Activated naive CD8-positive, alpha-beta T cell treated with anti-CD3 and anti-CD28 coated beads, Interleukin-2, amount 10 ng/mL, durations not matched to agents 7 days and 5 days (primary cell): ENCODE measurements around the gene ATL3. TPM values are rescaled to one million over a fixed set of nuclear protein-coding genes. Genes with fewer than 3 reads are reported as not detected.
"Not testable (repeated sequence)": the region's sequence is repeated elsewhere in the genome, so short reads cannot be mapped to it uniquely, and the experiment has no call there.

Experiments used
- ATAC-seq: fragments of 150-1000 bp; cut with Tn5 transposase; one replicate; pipeline ENCODE4 v1.10.0; 2021; ENCODE audit warnings: low read depth, moderate library complexity
- POLR2A ChIA-PET: fragments of 350-600 bp; sonication (Branson Sonifier 250); formaldehyde crosslinking; loops from one replicate; lab custom pipeline; 2021; ENCODE audit warnings: antibody characterized with exemption; lab: Charles Lee
- DNase-seq: peaks from one replicate; pipeline ENCODE4 v3.0.0; 2021
- H3K27ac Mint-ChIP-seq: one replicate; pipeline ENCODE4 v1.8.0; 2022; ENCODE audit warnings: mild to moderate bottlenecking, mixed read lengths
- H3K27me3 Mint-ChIP-seq: one replicate; pipeline ENCODE4 v1.8.0; 2022; ENCODE audit warnings: mild to moderate bottlenecking, moderate library complexity, mixed read lengths
- H3K36me3 Mint-ChIP-seq: one replicate; pipeline ENCODE4 v1.8.0; 2021; ENCODE audit warnings: mild to moderate bottlenecking, mixed read lengths
- H3K4me1 Mint-ChIP-seq: one replicate; pipeline ENCODE4 v1.8.0; 2021; ENCODE audit warnings: mixed read lengths
- H3K4me3 Mint-ChIP-seq: one replicate; pipeline ENCODE4 v1.8.0; 2022; ENCODE audit warnings: mild to moderate bottlenecking, moderate library complexity, mixed read lengths
- H3K9me3 Mint-ChIP-seq: one replicate; pipeline ENCODE4 v1.8.0; 2021; ENCODE audit warnings: mixed read lengths
- total RNA-seq, 2 experiments: library from RNA; stranded (reverse); gene quantifications; one replicate each; pipeline ENCODE4 v1.2.3, GENCODE V29; 2021

ATL3 gene
- total RNA-seq, 2 experiments from 2014 or later = 36.7 to 38.1 TPM

DNA sequence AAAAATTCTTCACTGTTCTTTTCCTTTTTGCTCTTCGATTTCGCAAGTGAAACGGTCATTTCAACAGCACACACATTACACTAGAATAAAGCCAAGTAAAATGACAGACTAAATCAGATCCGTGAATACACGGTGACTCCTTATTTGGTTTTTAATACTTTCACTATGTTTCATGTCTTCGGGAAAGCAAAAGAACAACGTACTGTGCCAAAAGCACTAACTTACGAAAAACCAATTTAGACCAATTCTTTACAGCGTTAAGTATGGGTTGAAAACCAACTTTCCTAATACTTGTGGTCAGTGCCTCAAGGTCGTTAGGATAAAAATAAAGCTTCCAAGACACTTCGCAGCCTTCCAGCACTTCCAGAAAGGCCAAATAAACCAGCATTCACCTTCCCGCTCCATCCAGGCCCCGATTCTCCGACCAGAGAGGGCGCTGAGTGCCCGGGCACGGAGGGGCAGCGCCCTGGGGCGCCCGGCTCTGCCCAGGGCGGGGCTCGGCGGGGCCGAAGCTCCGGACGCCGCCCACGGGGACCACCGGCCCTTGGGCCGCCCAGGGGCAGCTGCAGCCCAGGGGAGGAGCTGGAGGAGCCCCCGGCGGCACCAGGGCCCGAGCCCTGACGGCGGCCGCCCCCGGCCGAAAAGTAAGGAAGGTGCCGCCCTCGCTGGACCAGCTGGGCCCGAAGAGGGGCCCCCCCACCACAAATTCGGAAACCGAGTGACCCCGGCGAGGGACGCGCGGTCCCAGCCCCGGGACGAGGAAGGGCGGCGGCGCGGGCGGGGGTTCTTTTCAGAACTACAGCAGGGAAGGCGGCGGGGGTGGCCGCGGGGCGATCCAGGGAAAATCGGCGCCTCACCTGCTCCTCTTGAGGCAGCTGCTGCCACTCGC lies 499 bp downstream of the ATL3 start:
- Mint-ChIP-seq H3K27ac (peak overlapping the region; percentile 74), H3K4me1 (peaks cover 23% of the 10 kb centered on the region), H3K36me3 (peaks cover 2% of the 10 kb centered on the region), H3K27me3 (no peaks in the 10 kb centered on the region), H3K4me3 (peak overlapping the region; percentile 89), H3K9me3 (no peaks in the 10 kb centered on the region)
- ATAC-seq (peak; percentile 4), DNase-seq (no peak)
- POLR2A ChIA-PET = interaction anchor here (2.3 kb wide), 1 partner anchor 11 kb away, joined by 39 read pairs; the partner anchor contains the start of gene RTN3

DNA sequence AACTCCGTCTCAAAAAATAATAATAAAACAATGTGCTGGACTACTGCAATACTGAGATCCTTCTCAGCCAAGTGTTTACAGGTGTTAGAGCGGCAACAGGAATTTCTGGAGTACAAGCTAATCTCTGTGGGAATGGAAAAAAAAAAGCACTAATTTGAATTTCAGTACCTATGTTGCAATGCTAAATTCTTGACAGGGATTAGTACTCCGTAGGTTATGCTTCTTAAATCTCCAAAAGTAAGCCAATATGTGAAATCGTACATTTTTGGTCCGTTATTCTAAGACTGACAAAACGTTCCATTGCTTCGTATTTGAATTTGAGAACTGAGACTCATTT lies 1.1 kb downstream of the ATL3 start:
- ATAC-seq (no peak), DNase-seq (no peak)
- POLR2A ChIA-PET = interaction anchor here (1.7 kb wide), 1 partner anchor 12 kb away, joined by 11 read pairs; the partner anchor contains the start of gene RTN3
- no peaks in the 10 kb centered on the region for H3K27me3 Mint-ChIP-seq
- peak overlapping the region; percentile 58 for H3K27ac Mint-ChIP-seq
- peaks cover 23% of the 10 kb centered on the region for H3K4me1 Mint-ChIP-seq
- peaks cover 2% of the 10 kb centered on the region for H3K36me3 Mint-ChIP-seq
- H3K4me3 Mint-ChIP-seq = peak overlapping the region; percentile 89
- no peaks in the 10 kb centered on the region for H3K9me3 Mint-ChIP-seq

DNA sequence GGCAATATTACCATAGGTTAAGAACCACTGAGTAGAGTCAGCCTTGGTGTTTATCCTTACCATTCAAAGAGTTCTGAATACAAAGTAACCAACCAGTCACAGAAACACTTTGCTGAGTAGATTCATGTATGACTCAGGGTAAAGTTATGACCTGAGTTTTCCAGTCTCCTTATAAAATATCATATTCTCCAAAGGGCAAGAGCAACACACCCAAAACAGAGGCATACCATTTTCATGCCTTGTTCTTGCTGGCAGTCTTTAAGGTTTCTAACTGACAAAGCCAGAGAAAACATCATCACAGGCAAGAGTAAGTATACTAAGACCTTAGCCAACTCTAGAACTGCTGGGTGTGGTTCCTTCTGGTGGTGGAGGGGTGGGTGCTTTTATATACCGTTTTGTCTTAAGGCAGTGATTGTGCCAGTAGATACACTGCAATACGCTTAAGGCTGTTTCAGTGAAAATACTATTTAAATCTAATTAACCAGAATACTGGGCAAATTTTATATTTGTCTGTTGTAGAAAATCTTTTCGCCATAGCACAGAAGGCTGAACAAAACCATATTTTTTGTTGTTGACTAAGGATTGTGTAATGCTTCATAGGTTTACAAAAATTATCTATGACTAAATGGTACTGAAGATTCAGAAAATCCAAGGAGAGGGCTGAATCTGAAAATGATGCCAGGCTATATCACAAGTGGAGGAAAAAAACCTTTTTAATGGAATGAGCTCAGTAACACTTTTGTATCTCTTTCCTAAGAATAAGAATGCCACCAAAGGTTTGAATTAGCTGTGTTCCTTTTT lies 3.0 kb downstream of the ATL3 start:
- peaks cover 23% of the 10 kb centered on the region for H3K4me1 Mint-ChIP-seq
- DNase-seq = no peak
- POLR2A ChIA-PET = interaction anchor here (0.7 to 1.7 kb wide), 2 partner anchors 13 to 60 kb away, joined by 4 to 11 read pairs; partner anchors contain the start of gene RTN3
- peaks cover 2% of the 10 kb centered on the region for H3K36me3 Mint-ChIP-seq
- no peaks in the 10 kb centered on the region for H3K9me3 Mint-ChIP-seq
- no peak for ATAC-seq
- H3K4me3 Mint-ChIP-seq = no peak overlapping the region
- no peak overlapping the region for H3K27ac Mint-ChIP-seq
- no peaks in the 10 kb centered on the region for H3K27me3 Mint-ChIP-seq

DNA sequence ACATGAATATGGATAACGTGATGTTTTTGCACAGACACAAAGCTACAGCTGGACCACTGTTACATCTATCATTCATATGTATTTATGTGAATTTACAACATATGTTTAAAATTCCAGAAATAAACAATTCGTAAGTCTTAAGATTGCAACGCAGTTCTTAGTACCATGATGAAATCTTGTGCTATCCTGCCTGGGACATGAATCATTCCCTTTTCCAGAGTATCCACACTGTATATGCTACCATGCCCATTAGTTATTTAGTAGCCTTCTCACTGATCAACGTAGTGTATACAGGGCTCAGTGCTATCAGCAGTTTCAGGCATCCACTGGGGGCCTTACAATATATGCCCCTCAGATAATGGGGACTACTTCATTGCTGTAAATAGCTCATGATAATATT lies 4.3 kb downstream of the ATL3 start:
- no peaks in the 10 kb centered on the region for H3K27me3 Mint-ChIP-seq
- no peak for ATAC-seq

DNA sequence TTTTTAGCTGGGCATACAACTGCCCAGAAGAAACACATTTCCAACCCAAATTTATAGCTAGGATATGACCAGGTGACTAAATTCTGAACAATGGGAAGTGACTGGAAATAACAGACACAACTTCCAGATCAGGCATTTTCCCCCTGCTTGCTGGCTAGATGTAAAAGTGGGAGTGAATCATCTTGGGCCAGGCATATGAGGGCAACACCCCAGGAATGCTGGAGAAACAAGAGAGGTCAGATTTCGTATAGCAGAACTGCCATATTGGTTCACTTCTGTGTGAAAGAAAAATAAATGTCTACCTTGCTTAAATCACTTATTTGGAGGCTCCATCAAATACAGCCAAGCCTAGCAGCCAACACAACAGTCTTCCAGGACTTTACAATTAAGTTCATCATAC lies 7.4 kb downstream of the ATL3 start:
- Mint-ChIP-seq H3K4me3 (no peak overlapping the region), H3K27me3 (no peaks in the 10 kb centered on the region), H3K27ac (no peak overlapping the region)

More for the DNA sequence above, 4.3 kb downstream of the ATL3 start:
- POLR2A ChIA-PET = interaction anchor here (0.6 kb wide), 1 partner anchor 19 kb away, joined by 3 read pairs; no protein-coding TSS in a partner anchor
- H3K36me3 Mint-ChIP-seq = peaks cover 2% of the 10 kb centered on the region
- no peak overlapping the region for H3K27ac Mint-ChIP-seq
- peaks cover 24% of the 10 kb centered on the region for H3K4me1 Mint-ChIP-seq
- no peaks in the 10 kb centered on the region for H3K9me3 Mint-ChIP-seq
- H3K4me3 Mint-ChIP-seq = no peak overlapping the region
- DNase-seq = no peak

DNA sequence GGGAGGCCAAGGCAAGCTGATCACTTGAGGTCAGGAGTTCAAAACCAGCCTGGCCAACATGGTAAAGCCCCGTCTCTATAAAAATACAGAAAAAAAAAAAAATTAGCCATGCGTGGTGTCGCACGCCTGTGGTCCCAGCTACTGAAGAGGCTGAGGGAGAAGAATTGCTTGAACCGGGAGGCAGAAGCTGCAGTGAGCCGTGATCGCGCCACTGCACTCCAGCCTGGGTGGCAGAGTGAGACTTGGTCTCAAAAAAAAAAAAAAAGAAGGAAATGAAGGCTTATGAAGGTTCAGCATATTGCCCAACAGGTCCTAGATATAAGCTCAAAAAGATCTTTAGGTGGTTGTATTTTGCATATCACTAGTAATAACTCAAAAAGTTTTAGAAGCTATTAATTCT lies 10.2 kb downstream of the ATL3 start:
- Mint-ChIP-seq H3K4me3 (no peak overlapping the region), H3K4me1 (peaks cover 16% of the 10 kb centered on the region), H3K9me3 (no peaks in the 10 kb centered on the region), H3K36me3 (peaks cover 8% of the 10 kb centered on the region), H3K27ac (no peak overlapping the region), H3K27me3 (no peaks in the 10 kb centered on the region)
- POLR2A ChIA-PET = interaction anchor here (0.6 kb wide), 1 partner anchor 1865 kb away, joined by 4 read pairs; no protein-coding TSS in a partner anchor
- ATAC-seq (no peak), DNase-seq (no peak)

More for the DNA sequence above, 7.4 kb downstream of the ATL3 start:
- Mint-ChIP-seq H3K4me1 (peaks cover 22% of the 10 kb centered on the region), H3K9me3 (no peaks in the 10 kb centered on the region), H3K36me3 (no peaks in the 10 kb centered on the region)
- DNase-seq (no peak), ATAC-seq (no peak)
- POLR2A ChIA-PET = interaction anchor here (1.0 kb wide), 1 partner anchor 10 kb away, joined by 3 read pairs; no protein-coding TSS in a partner anchor

DNA sequence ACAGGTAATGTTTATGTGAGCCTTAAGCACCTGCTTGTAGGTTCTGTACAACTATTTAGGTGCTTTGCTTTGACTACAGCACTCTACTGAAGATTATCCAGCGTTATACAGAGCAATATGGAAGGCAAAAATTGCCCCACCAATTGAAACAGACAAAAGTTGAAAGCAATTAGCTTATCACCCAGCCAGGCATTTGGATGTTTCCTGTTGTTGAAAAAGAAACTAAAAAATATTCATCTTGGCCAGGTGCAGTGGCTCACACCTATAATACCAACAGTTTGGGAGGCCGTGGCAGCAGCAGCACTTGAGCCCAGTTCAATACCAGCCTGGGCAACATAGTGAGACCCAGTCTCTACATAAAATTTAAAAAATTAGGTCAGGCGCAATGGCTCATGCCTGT lies 18.5 kb downstream of the ATL3 start:
- no peak overlapping the region for H3K4me3 Mint-ChIP-seq
- H3K27me3 Mint-ChIP-seq = no peaks in the 10 kb centered on the region
- peaks cover 30% of the 10 kb centered on the region for H3K36me3 Mint-ChIP-seq
- peak overlapping the region; percentile 62 for H3K27ac Mint-ChIP-seq
- POLR2A ChIA-PET = interaction anchor here (0.6 kb wide), 1 partner anchor 34 kb away, joined by 3 read pairs; no protein-coding TSS in a partner anchor
- ATAC-seq (peak; percentile 42), DNase-seq (no peak)
- no peaks in the 10 kb centered on the region for H3K9me3 Mint-ChIP-seq
- peaks cover 12% of the 10 kb centered on the region for H3K4me1 Mint-ChIP-seq

DNA sequence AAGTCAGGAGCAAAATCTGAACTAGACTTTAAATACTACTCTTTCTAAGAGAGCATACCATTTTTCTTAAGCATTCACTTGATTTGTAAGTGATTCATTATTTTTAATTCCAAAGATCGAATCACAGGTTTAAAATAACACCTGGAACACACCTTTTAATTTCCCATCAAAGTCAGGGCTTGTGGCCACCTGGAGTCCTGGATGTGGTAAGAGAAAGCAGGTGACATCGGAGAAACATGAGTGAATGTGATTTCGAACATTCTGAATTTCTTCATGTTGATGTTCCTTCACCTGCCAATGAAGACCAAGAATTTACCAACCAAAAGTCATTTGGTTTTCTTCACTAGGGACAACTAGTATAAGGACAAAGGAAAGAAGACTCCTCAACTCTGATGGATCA lies 28.0 kb downstream of the ATL3 start:
- H3K4me1 Mint-ChIP-seq = peaks cover 8% of the 10 kb centered on the region
- H3K4me3 Mint-ChIP-seq = no peak overlapping the region
- ATAC-seq = no peak
- no peak overlapping the region for H3K27ac Mint-ChIP-seq
- DNase-seq = no peak
- peaks cover 24% of the 10 kb centered on the region for H3K36me3 Mint-ChIP-seq
- POLR2A ChIA-PET = no interaction called here
- H3K27me3 Mint-ChIP-seq = no peaks in the 10 kb centered on the region
- H3K9me3 Mint-ChIP-seq = no peaks in the 10 kb centered on the region

DNA sequence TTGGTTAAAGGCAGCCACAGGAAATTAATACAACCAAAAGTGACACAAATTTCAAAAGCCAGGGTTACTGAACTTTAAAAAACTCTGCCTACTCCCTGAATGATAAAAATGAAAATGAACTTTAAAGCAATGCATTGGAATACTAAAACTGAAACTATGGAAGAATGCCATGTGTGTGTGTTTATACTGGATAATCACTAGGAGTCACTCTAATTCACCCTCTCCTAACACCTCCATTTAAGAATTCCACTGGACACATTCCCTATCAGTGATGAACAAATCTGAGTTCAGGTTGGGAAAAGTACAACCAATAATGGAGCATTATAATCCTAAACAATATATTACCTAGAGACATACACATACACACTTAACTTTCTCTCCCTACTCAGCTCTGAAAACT lies 29.4 kb downstream of the ATL3 start:
- Mint-ChIP-seq H3K27ac (no peak overlapping the region), H3K9me3 (no peaks in the 10 kb centered on the region), H3K4me1 (peaks cover 10% of the 10 kb centered on the region), H3K27me3 (no peaks in the 10 kb centered on the region), H3K4me3 (no peak overlapping the region), H3K36me3 (peaks cover 21% of the 10 kb centered on the region)
- ATAC-seq = no peak
- POLR2A ChIA-PET = no interaction called here
- DNase-seq = no peak

DNA sequence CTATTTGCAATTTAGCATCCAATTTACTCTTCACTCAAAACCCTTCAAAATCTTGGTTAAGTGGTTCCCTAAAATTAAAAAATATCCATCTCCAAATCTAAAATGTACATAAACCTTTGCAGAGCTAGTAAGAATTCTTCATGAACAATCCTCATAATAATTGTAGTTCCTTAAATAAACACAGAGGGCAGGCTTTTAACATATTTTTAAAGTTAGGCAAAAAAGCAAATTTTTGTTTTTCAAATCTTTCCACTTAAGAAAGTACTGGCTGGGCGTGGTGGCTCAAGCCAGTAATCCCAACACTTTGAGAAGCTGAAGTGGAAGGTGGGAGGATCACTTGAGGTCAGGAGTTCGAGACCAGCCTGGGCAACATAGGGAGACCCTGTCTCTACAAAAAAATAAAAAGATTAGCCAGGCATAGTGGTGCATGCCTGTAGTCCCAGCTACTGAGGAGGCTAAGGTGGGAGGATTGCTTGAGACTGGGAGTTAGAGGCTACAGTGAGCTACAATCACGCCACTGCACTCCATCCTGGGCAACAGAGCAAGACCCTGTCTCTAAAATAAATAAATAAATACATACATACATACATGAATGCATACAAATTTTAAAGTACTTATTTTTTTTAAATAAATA lies 31.9 kb downstream of the ATL3 start:
- H3K27me3 Mint-ChIP-seq = no peaks in the 10 kb centered on the region
- peaks cover 23% of the 10 kb centered on the region for H3K36me3 Mint-ChIP-seq
- H3K4me1 Mint-ChIP-seq = peaks cover 12% of the 10 kb centered on the region
- no peak overlapping the region for H3K4me3 Mint-ChIP-seq
- no peaks in the 10 kb centered on the region for H3K9me3 Mint-ChIP-seq
- no peak overlapping the region for H3K27ac Mint-ChIP-seq
- DNase-seq (no peak), ATAC-seq (no peak)
- POLR2A ChIA-PET = interaction anchor here (0.9 to 1.2 kb wide), 2 partner anchors 88 to 102 kb away, joined by 3 read pairs; no protein-coding TSS in a partner anchor

DNA sequence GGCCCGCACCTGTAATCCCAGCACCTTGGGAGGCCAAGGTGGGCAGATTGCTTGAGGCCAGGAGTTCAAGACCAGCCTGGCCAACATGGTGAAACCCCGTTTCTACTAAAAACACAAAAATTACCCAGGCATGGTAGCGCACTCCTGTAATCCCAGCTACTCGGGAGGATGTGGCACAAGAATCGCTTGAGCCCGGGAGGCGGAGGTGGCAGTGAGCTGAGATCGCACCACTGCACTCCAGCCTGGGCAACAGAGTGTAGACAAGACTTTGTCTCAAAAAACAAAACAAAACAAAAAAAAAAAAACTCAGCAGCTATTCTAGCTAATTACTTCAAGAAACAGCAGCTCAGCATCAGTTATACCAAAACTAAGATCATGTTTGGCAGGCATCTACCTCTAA lies 32.7 kb downstream of the ATL3 start:
- not testable (repeated sequence) for DNase-seq, H3K27me3 Mint-ChIP-seq, H3K4me3 Mint-ChIP-seq, ATAC-seq, H3K9me3 Mint-ChIP-seq, H3K27ac Mint-ChIP-seq
- H3K36me3 Mint-ChIP-seq = peaks cover 19% of the 10 kb centered on the region
- peaks cover 12% of the 10 kb centered on the region for H3K4me1 Mint-ChIP-seq
- POLR2A ChIA-PET = interaction anchor here (1.2 kb wide), 1 partner anchor 87 kb away, joined by 3 read pairs; no protein-coding TSS in a partner anchor

DNA sequence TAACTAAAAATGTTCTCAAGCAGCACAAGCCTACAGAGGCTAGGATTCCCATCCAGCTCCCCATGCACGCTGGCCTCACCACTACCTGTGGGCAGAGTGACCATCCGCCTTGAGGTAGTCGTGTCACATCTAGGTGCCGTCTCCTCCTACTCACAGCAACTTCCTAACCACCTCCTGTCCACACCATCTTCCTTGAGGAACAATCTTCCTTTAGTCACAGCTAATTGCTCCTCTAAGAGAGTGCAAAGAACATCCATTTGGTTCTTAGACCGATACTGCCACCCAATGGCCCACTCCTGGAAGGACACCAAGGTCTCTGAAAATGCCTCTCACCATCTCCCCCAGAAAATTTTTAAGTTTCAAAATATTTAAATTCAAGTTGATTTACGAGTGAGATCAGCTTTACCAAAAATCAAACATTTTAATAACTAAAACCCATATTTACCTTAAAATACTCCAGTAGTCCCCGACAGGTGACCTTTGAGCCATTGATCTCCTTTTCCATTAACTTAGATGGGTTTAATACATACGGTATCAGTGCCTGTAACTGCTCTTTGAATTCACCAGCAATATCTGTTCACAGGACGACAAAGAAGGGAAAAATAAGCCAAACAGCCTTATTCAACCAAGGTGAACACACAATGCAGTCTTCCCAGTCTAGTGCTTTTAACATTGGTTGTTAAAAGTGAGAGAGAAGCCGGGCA lies 35.3 kb downstream of the ATL3 start:
- H3K4me1 Mint-ChIP-seq = peaks cover 15% of the 10 kb centered on the region
- H3K4me3 Mint-ChIP-seq = no peak overlapping the region
- H3K27ac Mint-ChIP-seq = peak overlapping the region; percentile 5
- H3K36me3 Mint-ChIP-seq = peaks cover 20% of the 10 kb centered on the region
- H3K9me3 Mint-ChIP-seq = no peaks in the 10 kb centered on the region
- ATAC-seq = peak; percentile 71
- DNase-seq = peak; percentile 59
- POLR2A ChIA-PET = interaction anchor here (1.2 to 1.8 kb wide), 3 partner anchors 84 to 156 kb away, joined by 3 to 12 read pairs (median 7); partner anchors contain the start of gene PLAAT4
- H3K27me3 Mint-ChIP-seq = no peaks in the 10 kb centered on the region
